T-helper 17 cell (primary cell): ENCODE measurements around the gene XCL1. TPM values are rescaled to one million over a fixed set of nuclear protein-coding genes. Genes with fewer than 3 reads are reported as not detected.
A peak's percentile ranks its signal among the peaks of the same experiment; 100 is the strongest.
"Not testable (repeated sequence)": the region's sequence is repeated elsewhere in the genome, so short reads cannot be mapped to it uniquely, and the experiment has no call there.

ENCODE experiments used
- ATAC-seq: fragments of 150-1000 bp; cut with Tn5 transposase; 2 replicates; pipeline ENCODE4 v1.10.0; 2021; ENCODE audit warnings: mild to moderate bottlenecking, moderate library complexity
- DNase-seq, 3 donors: peaks; one replicate each; pipeline versions ENCODE4 v3.0.0 to v3.0.0-alpha.2; 2020 to 2021
- H3K9me3 ChIP-seq: one replicate; pipeline ENCODE4 v1.7.0; 2013; ENCODE audit warnings: low read length, mild to moderate bottlenecking; ENCODE audit not compliant: control insufficient read depth, poor library complexity, severe bottlenecking
- H3K27ac Mint-ChIP-seq: one replicate; pipeline ENCODE4 v1.8.0; 2022; ENCODE audit warnings: mild to moderate bottlenecking, moderate library complexity, mixed read lengths
- H3K27me3 Mint-ChIP-seq: one replicate; pipeline ENCODE4 v1.8.0; 2022; ENCODE audit warnings: mixed read lengths
- H3K36me3 Mint-ChIP-seq: one replicate; pipeline ENCODE4 v1.8.0; 2022; ENCODE audit warnings: low read depth, mixed read lengths
- H3K4me1 Mint-ChIP-seq: one replicate; pipeline ENCODE4 v1.8.0; 2022; ENCODE audit warnings: mild to moderate bottlenecking, mixed read lengths
- H3K4me3 Mint-ChIP-seq: one replicate; pipeline ENCODE4 v1.8.0; 2022; ENCODE audit warnings: mild to moderate bottlenecking, moderate library complexity, mixed read lengths
- total RNA-seq, 4 donors: library from RNA in 2 of 4; stranded (reverse) in 2 of 4; gene quantifications; one replicate each; pipeline ENCODE4 v1.2.3 and lab custom pipeline; 2022 to 2026

The XCL1 gene
- total RNA-seq (not detected), total RNA-seq (lab: John Stamatoyannopoulos, UW) (0 to 0.08 reads per million in 2 donors)

DNA sequence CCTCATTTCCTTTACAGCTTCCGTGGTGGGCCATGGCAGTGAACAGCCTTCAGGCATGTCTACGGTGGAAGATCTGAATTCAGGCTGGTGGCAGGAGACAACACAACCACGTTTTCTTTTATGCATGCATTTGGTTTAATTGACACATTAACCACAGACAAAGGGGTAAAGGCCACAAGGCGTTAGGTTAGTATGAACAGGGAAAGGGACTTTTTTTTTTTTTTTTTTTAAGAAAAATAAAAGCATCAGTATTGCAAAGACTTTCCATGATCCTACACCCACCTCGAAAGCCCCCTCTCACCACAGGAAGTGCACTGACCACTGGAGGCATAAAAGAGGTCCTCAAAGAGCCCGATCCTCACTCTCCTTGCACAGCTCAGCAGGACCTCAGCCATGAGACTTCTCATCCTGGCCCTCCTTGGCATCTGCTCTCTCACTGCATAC, at the start of gene XCL1:
Gene XCL1, plus strand, starts transcription at position 361 of the 444 bp plus-strand sequence. Its CDS starts 33 bp downstream, at position 394.
- H3K27me3 Mint-ChIP-seq, H3K27ac Mint-ChIP-seq, H3K4me3 Mint-ChIP-seq, DNase-seq, H3K36me3 Mint-ChIP-seq, H3K9me3 ChIP-seq, ATAC-seq, H3K4me1 Mint-ChIP-seq: not testable (repeated sequence)

DNA sequence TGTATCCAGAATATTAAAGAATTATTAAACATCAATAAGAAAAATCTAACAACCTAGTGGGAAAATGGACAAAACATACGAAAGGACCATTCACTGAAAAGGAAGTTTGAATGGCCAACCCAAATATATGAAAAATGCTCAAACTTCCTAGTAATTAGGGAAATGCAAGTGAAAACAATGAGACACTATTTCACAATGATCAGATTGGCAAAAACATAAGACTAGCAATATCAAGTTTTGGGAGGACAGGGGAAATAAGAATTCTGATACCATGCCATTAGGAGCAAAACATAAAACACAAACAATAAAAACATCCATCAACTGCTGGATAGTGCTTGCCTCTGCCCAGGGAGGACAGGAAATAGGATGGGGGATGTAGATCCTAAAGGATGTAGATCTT, 46.9 kb upstream of the XCL1 start:
- Mint-ChIP-seq H3K36me3 (no peaks in the 10 kb centered on the region), H3K4me3 (peak overlapping the region; percentile 53), H3K27ac (peak overlapping the region; percentile 34), H3K4me1 (peaks cover 31% of the 10 kb centered on the region), H3K27me3 (no peaks in the 10 kb centered on the region)
- no peak for DNase-seq
- ATAC-seq: no peak
- H3K9me3 ChIP-seq: no peaks in the 10 kb centered on the region

- Mint-ChIP-seq H3K4me1 (peaks cover 50% of the 10 kb centered on the region), H3K27ac (peak overlapping the region; percentile 68), H3K27me3 (no peaks in the 10 kb centered on the region), H3K4me3 (peak overlapping the region; percentile 75), H3K36me3 (no peaks in the 10 kb centered on the region)
- ATAC-seq (peak; percentile 83), DNase-seq (no peak)
- no peaks in the 10 kb centered on the region for H3K9me3 ChIP-seq
These were observed 44.6 kb upstream of the XCL1 start for GRCh38 chr1:168531615-168532345.

DNA sequence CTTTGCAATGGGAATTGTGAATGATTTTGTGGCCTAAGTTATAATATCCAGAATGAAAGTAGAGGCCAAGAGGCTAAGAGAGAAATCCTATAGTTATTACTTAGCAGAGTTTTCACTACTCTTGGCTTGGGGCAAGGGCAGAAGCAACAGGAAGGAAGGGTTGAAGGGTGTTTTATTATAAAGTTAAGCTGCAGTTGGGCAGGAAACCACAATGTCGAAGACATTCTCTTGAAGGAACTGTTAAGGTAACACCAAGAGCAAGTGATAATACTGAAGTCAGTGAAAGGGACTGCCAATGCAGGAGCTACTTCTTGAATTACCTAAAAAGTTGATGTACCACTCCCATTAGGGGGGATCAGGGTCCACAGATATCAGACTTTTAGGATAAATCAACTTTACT, 40.9 kb upstream of the XCL1 start:
- Mint-ChIP-seq H3K27ac (peak overlapping the region; percentile 93), H3K4me3 (peak overlapping the region; percentile 84), H3K36me3 (peaks cover 2% of the 10 kb centered on the region), H3K4me1 (peaks cover 51% of the 10 kb centered on the region), H3K27me3 (no peaks in the 10 kb centered on the region)
- ATAC-seq (peak; percentile 82), DNase-seq (no peak)
- H3K9me3 ChIP-seq: no peaks in the 10 kb centered on the region

GRCh38 chr1:168540798-168541197, 35.6 kb upstream of the XCL1 start:
- not testable (repeated sequence) for H3K27me3 Mint-ChIP-seq

GRCh38 chr1:168542978-168543377, 33.4 kb upstream of the XCL1 start:
- not testable (repeated sequence) for H3K27ac Mint-ChIP-seq, ATAC-seq, H3K4me1 Mint-ChIP-seq

More at GRCh38 chr1:168540798-168541197, 35.6 kb upstream of the XCL1 start:
- not testable (repeated sequence) for H3K36me3 Mint-ChIP-seq, H3K4me3 Mint-ChIP-seq, DNase-seq, ATAC-seq, H3K27ac Mint-ChIP-seq, H3K9me3 ChIP-seq
- peaks cover 16% of the 10 kb centered on the region for H3K4me1 Mint-ChIP-seq

DNA sequence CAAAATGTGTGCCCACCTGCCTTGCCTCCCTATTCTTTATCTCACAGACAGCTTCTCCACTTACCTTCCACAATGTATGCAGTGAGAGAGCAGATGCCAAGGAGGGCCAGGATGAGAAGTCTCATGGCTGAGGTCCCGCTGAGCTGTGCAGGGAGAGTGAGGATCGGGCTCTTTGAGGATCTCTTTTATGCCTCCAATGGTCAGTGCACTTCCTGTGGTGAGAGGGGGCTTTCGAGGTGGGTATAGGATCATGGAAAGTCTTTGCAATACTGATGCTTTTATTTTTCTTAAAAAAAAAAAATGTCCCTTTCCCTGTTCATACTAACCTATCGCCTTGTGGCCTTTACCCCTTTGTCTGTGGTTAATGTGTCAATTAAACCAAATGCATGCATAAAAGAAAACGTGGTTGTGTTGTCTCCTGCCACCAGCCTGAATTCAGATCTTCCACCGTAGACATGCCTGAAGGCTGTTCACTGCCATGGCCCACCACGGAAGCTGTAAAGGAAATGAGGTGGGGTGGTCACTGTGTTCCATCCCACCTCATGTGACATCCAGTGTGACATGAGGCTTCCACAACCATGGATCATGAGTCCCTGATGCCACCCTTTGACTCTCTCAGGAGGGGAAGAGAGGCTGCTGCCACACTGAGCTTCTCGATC, 32.4 kb upstream of the XCL1 start, which contains the start of gene XCL2:
Gene XCL2, minus strand, starts transcription at position 158 of the 659 bp plus-strand sequence. Its CDS starts 33 bp downstream, at position 125.
- not testable (repeated sequence) for H3K36me3 Mint-ChIP-seq, ATAC-seq, H3K9me3 ChIP-seq, H3K4me1 Mint-ChIP-seq, DNase-seq, H3K4me3 Mint-ChIP-seq, H3K27ac Mint-ChIP-seq, H3K27me3 Mint-ChIP-seq

More at GRCh38 chr1:168542978-168543377, 33.4 kb upstream of the XCL1 start:
- H3K27me3 Mint-ChIP-seq, DNase-seq, H3K4me3 Mint-ChIP-seq, H3K36me3 Mint-ChIP-seq, H3K9me3 ChIP-seq: not testable (repeated sequence)

- not testable (repeated sequence) for H3K27ac Mint-ChIP-seq, H3K4me3 Mint-ChIP-seq, H3K9me3 ChIP-seq, H3K36me3 Mint-ChIP-seq, H3K27me3 Mint-ChIP-seq, DNase-seq, H3K4me1 Mint-ChIP-seq
- ATAC-seq: peak; percentile 57
These were observed 30.5 kb upstream of the XCL1 start for GRCh38 chr1:168545678-168546552.

DNA sequence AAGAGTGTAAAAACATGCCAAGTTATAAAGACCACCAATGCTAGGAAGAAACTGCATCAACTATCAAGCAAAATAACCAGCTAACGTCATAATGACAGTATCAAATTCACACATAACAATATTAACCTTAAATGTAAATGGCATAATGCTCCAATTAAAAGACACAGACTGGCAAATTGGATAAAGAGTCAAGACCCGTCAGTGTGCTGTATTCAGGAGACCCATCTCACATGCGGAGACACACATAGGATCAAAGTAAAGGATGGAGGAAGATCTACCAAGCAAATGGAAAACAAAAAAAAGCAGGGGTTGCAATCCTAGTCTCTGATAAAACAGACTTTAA, 29.9 kb upstream of the XCL1 start:
- not testable (repeated sequence) for H3K36me3 Mint-ChIP-seq, DNase-seq, H3K9me3 ChIP-seq, H3K4me1 Mint-ChIP-seq, H3K4me3 Mint-ChIP-seq, H3K27me3 Mint-ChIP-seq, H3K27ac Mint-ChIP-seq, ATAC-seq

DNA sequence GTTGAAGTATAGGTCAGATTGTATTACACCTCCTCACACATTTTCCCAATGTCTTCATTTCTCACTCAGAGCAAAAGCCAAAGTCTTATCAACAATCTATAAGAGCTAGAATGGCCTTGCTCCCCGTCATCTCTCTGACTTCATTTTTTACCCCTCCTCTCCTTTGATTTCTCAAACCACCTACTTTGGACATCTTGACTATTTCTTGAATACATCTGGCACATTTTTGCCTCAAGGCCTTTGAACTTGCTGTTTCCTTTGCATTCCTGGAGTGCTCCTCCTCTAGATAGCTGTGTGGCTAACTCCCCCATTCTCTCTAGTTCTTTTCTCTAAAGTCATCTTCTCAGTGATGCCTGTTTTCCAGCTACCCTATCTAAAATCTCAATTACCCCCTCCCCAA, 25.4 kb upstream of the XCL1 start:
- no peak overlapping the region for H3K4me3 Mint-ChIP-seq
- ATAC-seq (no peak), DNase-seq (no peak)
- peaks cover 5% of the 10 kb centered on the region for H3K36me3 Mint-ChIP-seq
- no peaks in the 10 kb centered on the region for H3K27me3 Mint-ChIP-seq
- H3K9me3 ChIP-seq: no peaks in the 10 kb centered on the region
- no peak overlapping the region for H3K27ac Mint-ChIP-seq
- no peaks in the 10 kb centered on the region for H3K4me1 Mint-ChIP-seq

DNA sequence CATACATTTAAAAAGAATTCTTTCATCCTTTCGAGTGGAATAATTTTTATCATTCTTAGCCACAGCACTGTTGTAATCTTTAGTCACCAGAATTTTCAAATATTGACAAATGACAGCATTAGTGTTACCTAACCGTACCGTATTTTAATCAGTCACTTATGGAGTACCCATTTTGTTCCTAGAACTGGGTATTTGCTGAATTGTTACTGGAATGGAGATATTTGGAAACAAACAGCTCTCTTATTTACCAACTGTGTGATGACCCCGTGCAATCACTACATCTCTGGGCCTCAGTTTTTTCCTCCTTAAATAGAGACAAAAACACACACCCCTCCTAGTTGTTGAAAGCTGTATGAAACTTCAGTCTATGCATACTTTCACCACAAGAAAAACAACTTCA, 24.7 kb upstream of the XCL1 start:
- ATAC-seq: no peak
- peaks cover 5% of the 10 kb centered on the region for H3K36me3 Mint-ChIP-seq
- H3K4me3 Mint-ChIP-seq: no peak overlapping the region
- no peaks in the 10 kb centered on the region for H3K27me3 Mint-ChIP-seq
- H3K9me3 ChIP-seq: no peaks in the 10 kb centered on the region
- no peaks in the 10 kb centered on the region for H3K4me1 Mint-ChIP-seq
- no peak for DNase-seq
- H3K27ac Mint-ChIP-seq: no peak overlapping the region

DNA sequence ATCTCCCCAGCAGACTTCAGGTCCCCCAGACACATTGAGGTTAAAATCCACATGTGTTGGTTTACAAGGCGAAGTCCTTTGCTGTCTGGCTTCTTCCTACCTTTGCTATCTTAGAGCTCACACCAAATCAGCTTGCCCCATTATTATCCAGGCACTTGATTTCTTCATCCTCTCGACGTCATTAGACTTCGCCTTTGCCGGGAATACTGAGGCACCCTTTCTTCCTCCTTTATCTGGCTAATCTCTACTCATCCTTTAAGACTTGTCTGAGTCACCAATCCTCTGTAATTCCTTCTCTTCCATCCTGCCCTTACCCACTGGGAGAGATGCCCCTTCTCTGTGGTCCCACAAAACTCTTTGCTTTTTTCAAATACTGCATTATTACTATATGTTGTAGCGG, 23.4 kb upstream of the XCL1 start:
- no peak overlapping the region for H3K4me3 Mint-ChIP-seq

More for the DNA sequence above, 23.4 kb upstream of the XCL1 start:
- no peaks in the 10 kb centered on the region for H3K27me3 Mint-ChIP-seq
- H3K9me3 ChIP-seq: no peaks in the 10 kb centered on the region
- no peak overlapping the region for H3K27ac Mint-ChIP-seq
- H3K36me3 Mint-ChIP-seq: peaks cover 5% of the 10 kb centered on the region
- ATAC-seq (no peak), DNase-seq (no peak)
- peaks cover 5% of the 10 kb centered on the region for H3K4me1 Mint-ChIP-seq
